Activated CD4-positive, alpha-beta T cell treated with anti-CD3 and anti-CD28 coated beads for 36 hours (primary cell): ENCODE measurements around the gene PSPH. TPM values are rescaled to one million over a fixed set of nuclear protein-coding genes. Genes with fewer than 3 reads are reported as not detected.
"Not testable (repeated sequence)": the region's sequence is repeated elsewhere in the genome, so short reads cannot be mapped to it uniquely, and the experiment has no call there.

ENCODE experiments used
- ATAC-seq: fragments of 200-7000 bp; cut with Tn5 transposase; one replicate; pipeline ENCODE4 v1.10.0; 2021; ENCODE audit warnings: mild to moderate bottlenecking, moderate library complexity
- CTCF ChIA-PET: fragments of 350-600 bp; sonication (Branson Sonifier 250); formaldehyde crosslinking; loops from one replicate; lab custom pipeline; 2021; ENCODE audit warnings: antibody characterized with exemption; lab: Charles Lee
- POLR2A ChIA-PET: fragments of 350-600 bp; sonication (Branson Sonifier 250); formaldehyde crosslinking; loops from one replicate; lab custom pipeline; 2021; ENCODE audit warnings: antibody characterized with exemption, inconsistent platforms; lab: Charles Lee
- DNase-seq: peaks from one replicate; pipeline ENCODE4 v3.0.0-alpha.2; 2020
- H3K27ac Mint-ChIP-seq: one replicate; pipeline ENCODE4 v1.8.0; 2021; ENCODE audit warnings: mixed read lengths
- H3K27me3 Mint-ChIP-seq: one replicate; pipeline ENCODE4 v1.8.0; 2021; ENCODE audit warnings: mixed read lengths
- H3K36me3 Mint-ChIP-seq: one replicate; pipeline ENCODE4 v1.8.0; 2021; ENCODE audit warnings: low read depth, mixed read lengths
- H3K4me1 Mint-ChIP-seq: one replicate; pipeline ENCODE4 v1.8.0; 2021; ENCODE audit warnings: mixed read lengths
- H3K4me3 Mint-ChIP-seq: one replicate; pipeline ENCODE4 v1.8.0; 2021; ENCODE audit warnings: mild to moderate bottlenecking, moderate library complexity, mixed read lengths
- H3K9me3 Mint-ChIP-seq: one replicate; pipeline ENCODE4 v1.8.0; 2021; ENCODE audit warnings: low read depth, mixed read lengths
- intact Hi-C, 2 experiments: fragments of 100-400 bp; cut with DNase I in 1 of 2; cut with micrococcal nuclease in 1 of 2; formaldehyde crosslinking; loops; one replicate each; pipeline versions ENCODE4 v1.14.2 to v1.15.1; 2022 to 2024; cut with DNase I, micrococcal nuclease
- total RNA-seq, 2 experiments: library from RNA; stranded (reverse); gene quantifications; one replicate each; pipeline ENCODE4 v1.2.3, GENCODE V29; 2021

Gene PSPH
- total RNA-seq, 2 experiments from 2014 or later, result 24.4 to 30.3 TPM

DNA sequence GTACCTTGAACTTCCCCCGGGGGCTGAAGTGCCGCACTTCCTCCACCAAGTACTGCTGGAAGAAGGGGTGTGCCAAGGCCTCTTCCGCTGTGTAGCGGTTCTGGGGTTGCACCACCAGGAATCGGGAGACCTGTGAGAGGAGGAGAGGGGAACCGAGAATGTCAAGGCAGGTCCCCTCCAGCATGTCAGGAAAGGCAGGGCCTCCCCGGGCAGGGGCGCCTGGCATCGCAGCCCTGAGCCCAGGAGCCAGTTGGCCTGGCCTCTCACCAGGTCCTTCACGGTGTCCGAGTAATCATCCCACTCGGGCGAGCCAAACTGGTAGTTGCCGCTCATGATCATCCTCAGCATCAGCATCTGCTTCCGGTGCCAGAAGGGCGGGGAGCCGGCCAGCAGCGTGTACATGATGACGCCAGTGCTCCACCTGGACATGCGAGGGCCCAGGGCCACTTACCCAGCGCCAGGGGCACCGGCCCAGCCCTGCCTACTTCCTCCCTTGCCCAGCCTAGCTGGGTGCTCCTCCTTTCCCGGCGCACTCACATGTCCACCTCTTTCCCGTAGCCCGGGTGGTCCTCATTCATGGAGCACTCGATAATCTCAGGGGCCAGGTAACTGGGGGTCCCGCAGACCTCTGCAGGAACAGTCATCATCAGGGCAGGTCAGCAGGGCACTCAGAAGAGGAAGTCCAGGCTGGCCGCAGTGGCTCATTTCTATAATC, 30.5 kb upstream of the PSPH start:
- ChIA-PET POLR2A (no interaction called here), CTCF (no interaction called here)

DNA sequence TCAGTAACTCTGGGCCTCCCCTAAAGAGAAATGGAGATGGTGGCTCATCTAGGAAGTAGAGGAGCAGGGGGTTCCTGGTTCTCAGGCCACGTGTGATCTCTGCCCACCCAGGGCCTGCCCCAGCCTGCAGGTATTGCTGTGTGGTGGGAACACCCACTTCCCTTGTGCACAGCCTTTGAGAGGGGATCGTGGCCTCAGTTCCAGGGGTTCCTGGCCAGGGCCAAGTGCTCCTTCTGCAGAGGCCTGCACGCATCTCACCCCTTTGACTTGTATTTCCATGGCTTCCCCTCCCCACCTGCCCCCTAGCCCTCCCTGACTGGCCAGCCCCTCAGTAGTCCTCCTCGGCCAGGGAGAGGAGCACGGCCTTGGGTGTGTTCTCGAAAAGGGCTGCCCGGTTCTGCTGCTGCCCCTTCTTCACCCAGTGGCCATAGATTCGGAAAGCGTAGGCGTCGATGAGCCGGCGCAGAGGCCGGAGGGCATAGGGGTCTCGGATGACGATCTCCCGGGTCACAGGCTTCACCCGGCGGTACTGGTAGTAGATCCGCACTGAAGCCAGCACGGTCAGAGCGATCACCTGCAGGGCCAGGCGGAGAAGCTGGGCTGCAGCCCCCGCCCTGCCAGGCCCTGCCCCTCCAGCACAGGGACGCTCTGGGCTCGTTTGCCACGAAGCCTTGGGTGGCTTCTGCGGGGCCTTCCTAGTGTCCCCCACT, 29.6 kb upstream of the PSPH start:
- ATAC-seq, CTCF ChIA-PET, POLR2A ChIA-PET, H3K4me1 Mint-ChIP-seq, H3K4me3 Mint-ChIP-seq, H3K27ac Mint-ChIP-seq, DNase-seq, intact Hi-C loops, H3K27me3 Mint-ChIP-seq, H3K9me3 Mint-ChIP-seq: not testable (repeated sequence)
- H3K36me3 Mint-ChIP-seq, result peaks cover 28% of the 10 kb centered on the region

More for the DNA sequence above, 30.5 kb upstream of the PSPH start:
- DNase-seq, result no peak
- no peaks in the 10 kb centered on the region for H3K4me1 Mint-ChIP-seq
- no peak for ATAC-seq
- no peaks in the 10 kb centered on the region for H3K9me3 Mint-ChIP-seq
- H3K27ac Mint-ChIP-seq, result no peak overlapping the region
- H3K36me3 Mint-ChIP-seq, result peaks cover 27% of the 10 kb centered on the region
- no peaks in the 10 kb centered on the region for H3K27me3 Mint-ChIP-seq
- no peak overlapping the region for H3K4me3 Mint-ChIP-seq
- intact Hi-C loops, result no loop called here

DNA sequence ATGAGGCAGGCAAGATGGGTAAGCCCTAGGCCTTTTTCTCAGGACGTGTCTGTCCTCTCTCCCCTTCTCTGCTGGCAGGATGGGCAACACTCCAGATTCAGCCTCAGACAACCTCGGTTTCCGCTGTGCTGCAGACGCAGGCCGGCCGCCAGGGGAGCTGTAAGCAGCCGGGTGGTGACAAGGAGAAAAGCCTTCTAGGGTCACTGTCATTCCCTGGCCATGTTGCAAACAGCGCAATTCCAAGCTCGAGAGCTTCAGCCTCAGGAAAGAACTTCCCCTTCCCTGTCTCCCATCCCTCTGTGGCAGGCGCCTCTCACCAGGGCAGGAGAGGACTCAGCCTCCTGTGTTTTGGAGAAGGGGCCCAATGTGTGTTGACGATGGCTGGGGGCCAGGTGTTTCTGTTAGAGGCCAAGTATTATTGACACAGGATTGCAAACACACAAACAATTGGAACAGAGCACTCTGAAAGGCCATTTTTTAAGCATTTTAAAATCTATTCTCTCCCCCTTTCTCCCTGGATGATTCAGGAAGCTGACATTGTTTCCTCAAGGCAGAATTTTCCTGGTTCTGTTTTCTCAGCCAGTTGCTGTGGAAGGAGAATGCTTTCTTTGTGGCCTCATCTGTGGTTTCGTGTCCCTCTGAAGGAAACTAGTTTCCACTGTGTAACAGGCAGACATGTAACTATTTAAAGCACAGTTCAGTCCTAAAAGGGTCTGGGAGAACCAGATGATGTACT, 28.4 kb upstream of the PSPH start:
- ATAC-seq (no peak), DNase-seq (no peak)
- Mint-ChIP-seq H3K4me3 (no peak overlapping the region), H3K36me3 (peaks cover 30% of the 10 kb centered on the region), H3K27ac (no peak overlapping the region), H3K9me3 (no peaks in the 10 kb centered on the region), H3K4me1 (no peaks in the 10 kb centered on the region), H3K27me3 (no peaks in the 10 kb centered on the region)
- ChIA-PET CTCF (interaction anchor here (0.9 kb wide), 1 partner anchor 9 kb away, joined by 3 read pairs; no protein-coding TSS in a partner anchor), POLR2A (interaction anchor here (1.1 kb wide), 1 partner anchor 25 kb away, joined by 3 read pairs; no protein-coding TSS in a partner anchor)
- intact Hi-C loops, result no loop called here

DNA sequence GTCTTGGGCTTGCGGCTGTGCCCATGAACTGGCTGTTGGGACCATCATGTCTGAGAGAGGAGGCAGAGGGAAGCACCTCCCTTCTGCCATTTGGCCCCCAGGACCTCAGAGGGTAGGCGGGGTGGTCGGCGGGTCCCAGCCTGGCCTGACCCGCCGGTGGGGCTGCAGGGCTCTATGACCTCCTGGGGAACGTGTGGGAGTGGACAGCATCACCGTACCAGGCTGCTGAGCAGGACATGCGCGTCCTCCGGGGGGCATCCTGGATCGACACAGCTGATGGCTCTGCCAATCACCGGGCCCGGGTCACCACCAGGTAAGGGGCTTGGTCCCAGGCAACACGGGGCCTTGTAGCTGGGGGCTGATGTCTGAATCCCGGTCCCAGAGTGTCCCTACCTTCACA, 27.0 kb upstream of the PSPH start:
- DNase-seq (no peak), ATAC-seq (no peak)
- peaks cover 6% of the 10 kb centered on the region for H3K4me1 Mint-ChIP-seq
- CTCF ChIA-PET, result no interaction called here
- H3K36me3 Mint-ChIP-seq, result peaks cover 35% of the 10 kb centered on the region
- no peak overlapping the region for H3K4me3 Mint-ChIP-seq
- intact Hi-C loops, result no loop called here
- POLR2A ChIA-PET, result interaction anchor here (1.1 kb wide), 1 partner anchor 26 kb away, joined by 3 read pairs; no protein-coding TSS in a partner anchor
- H3K9me3 Mint-ChIP-seq, result no peaks in the 10 kb centered on the region
- no peak overlapping the region for H3K27ac Mint-ChIP-seq
- no peaks in the 10 kb centered on the region for H3K27me3 Mint-ChIP-seq

DNA sequence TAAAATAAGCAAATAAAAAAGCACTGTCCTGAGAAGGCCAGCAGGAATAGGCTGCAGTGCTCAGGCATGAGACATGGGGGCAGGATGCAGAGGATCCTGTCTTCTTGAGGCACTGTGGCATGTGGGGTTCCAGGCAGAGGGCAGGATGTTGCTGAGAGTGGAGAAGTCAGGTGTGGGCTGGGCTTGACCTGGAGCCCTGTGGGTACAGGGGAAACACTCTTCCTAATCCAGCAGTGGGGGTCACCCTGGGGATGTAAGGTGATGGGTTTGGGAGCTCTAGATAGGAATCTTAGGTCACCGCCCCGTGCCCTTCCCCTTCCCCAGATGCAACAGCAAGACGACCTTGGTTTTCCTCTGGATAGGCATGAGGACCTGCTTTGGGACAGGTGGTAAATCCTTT, 26.4 kb upstream of the PSPH start:
- intact Hi-C loops, result no loop called here
- Mint-ChIP-seq H3K27me3 (no peaks in the 10 kb centered on the region), H3K9me3 (no peaks in the 10 kb centered on the region), H3K4me1 (peaks cover 6% of the 10 kb centered on the region), H3K4me3 (no peak overlapping the region), H3K27ac (no peak overlapping the region), H3K36me3 (peaks cover 40% of the 10 kb centered on the region)
- no peak for ATAC-seq
- ChIA-PET CTCF (interaction anchor here (0.7 kb wide), 1 partner anchor 653 kb away, joined by 3 read pairs; no protein-coding TSS in a partner anchor), POLR2A (no interaction called here)
- no peak for DNase-seq

DNA sequence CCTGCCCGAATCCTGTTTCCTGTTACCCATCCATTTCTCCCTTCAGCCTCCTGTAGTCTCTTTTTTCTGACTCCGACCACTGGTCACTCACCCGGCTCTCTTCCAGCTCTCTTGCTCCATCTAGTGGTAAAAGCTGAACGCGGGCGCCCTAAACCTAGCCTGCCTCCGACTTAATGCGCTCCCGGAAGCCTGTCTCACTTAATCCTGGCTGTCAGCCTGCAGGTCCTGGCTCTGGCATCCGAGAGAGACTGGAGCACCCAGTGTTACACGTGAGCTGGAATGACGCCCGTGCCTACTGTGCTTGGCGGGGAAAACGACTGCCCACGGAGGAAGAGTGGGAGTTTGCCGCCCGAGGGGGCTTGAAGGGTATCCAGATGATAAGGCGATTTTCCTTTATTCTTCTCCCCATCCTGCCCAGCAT, 23.1 kb upstream of the PSPH start:
- POLR2A ChIA-PET, result interaction anchor here (0.6 kb wide), 1 partner anchor 163 kb away, joined by 3 read pairs; no protein-coding TSS in a partner anchor
- peaks cover 6% of the 10 kb centered on the region for H3K4me1 Mint-ChIP-seq
- no peak overlapping the region for H3K4me3 Mint-ChIP-seq
- intact Hi-C loops, result loop anchor here (1.0 kb wide), 2 partner anchors 69 to 433 kb away; no protein-coding TSS in a partner anchor
- CTCF ChIA-PET, result interaction anchor here (0.6 to 6.3 kb wide), 15 partner anchors 9 to 748 kb away, joined by 3 to 41 read pairs (median 4); partner anchors contain the start of gene CHCHD2
- peak overlapping the region; percentile 11 for H3K27ac Mint-ChIP-seq
- peak; percentile 78 for DNase-seq
- no peaks in the 10 kb centered on the region for H3K27me3 Mint-ChIP-seq
- peak; percentile 88 for ATAC-seq
- H3K36me3 Mint-ChIP-seq, result peaks cover 39% of the 10 kb centered on the region
- H3K9me3 Mint-ChIP-seq, result no peaks in the 10 kb centered on the region

DNA sequence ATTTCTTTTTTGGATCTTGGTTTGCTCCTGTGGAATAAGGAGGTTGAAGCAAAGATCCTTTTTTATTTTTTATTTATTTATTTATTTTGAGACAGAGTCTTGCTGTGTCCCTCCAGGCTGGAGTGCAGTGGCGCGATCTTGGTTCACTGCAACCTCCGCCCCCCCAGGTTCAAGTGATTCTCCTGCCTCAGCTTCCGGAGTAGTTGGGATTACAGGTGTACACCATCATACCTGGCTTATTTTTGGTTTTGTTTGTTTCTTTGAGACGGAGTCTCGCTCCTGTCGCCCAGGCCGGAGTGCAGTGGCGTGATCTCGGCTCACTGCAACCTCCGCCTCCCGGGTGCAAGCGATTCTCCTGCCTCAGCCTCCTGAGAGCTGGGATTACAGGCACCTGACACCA, 15.1 kb upstream of the PSPH start:
- POLR2A ChIA-PET, H3K27ac Mint-ChIP-seq, intact Hi-C loops, H3K4me3 Mint-ChIP-seq, H3K27me3 Mint-ChIP-seq, H3K9me3 Mint-ChIP-seq, ATAC-seq, DNase-seq: not testable (repeated sequence)
- peaks cover 45% of the 10 kb centered on the region for H3K36me3 Mint-ChIP-seq
- H3K4me1 Mint-ChIP-seq, result peaks cover 28% of the 10 kb centered on the region
- CTCF ChIA-PET, result interaction anchor here (0.6 to 2.4 kb wide), 4 partner anchors 8 to 105 kb away, joined by 3 to 11 read pairs (median 5); partner anchors contain the start of genes CCT6A and PSPH

DNA sequence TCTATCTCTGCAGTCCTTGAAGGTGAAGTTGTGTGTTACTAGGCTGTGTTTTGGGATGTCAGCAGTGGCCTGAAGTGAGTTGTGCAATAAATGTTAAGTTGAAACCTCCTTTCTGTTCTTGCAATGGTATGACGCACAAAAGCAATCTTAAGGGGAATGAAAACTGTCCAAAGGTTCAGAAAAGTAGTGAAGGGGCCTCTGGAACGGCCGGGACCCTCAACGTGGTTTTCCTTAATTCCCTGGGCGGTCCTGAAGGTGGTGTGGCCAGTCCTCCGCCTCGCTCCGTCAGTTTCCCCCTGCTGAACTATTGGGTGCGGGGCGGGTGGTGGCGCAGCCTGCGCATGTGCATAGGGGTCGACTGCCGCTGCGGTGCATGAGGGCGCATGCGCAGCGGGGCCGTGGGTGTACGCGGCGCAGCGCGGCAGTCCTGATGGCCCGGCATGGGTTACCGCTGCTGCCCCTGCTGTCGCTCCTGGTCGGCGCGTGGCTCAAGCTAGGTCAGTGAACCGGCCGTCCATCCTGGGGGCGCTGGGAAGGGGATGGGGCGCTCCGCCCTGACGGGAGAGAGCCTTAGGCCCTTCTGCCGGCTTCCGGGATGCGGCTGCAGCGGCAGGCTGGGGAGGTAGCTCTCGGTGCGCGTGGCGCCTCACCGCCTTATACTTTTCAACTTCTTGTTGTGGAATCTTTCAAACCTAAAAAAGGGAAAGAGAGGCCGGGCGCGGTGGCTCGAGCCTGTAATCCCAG, 12.8 kb upstream of the PSPH start, which contains the start of gene SUMF2:
SUMF2 (plus strand) TSS at position 405 of the 744 bp plus-strand sequence; CDS start at position 431, 26 bp downstream.
- Mint-ChIP-seq H3K27ac (peak within 1 kb of the TSS; percentile 91), H3K4me3 (peak within 1 kb of the TSS; percentile 91), H3K27me3 (no peaks in the 10 kb centered on the region), H3K4me1 (peaks cover 45% of the 10 kb centered on the region), H3K9me3 (no peaks in the 10 kb centered on the region), H3K36me3 (peaks cover 54% of the 10 kb centered on the region)
- CTCF ChIA-PET, result interaction anchor here (0.7 to 1.7 kb wide), 5 partner anchors 8 to 57 kb away, joined by 3 to 6 read pairs (median 5); no protein-coding TSS in a partner anchor
- POLR2A ChIA-PET, result interaction anchor here (0.5 to 1.9 kb wide), 3 partner anchors 13 to 291 kb away, joined by 3 to 14 read pairs (median 4); partner anchors contain the start of genes CCT6A and PSPH
- intact Hi-C loops, result loop anchor here (1.0 to 2.0 kb wide), 7 partner anchors 13 to 699 kb away; partner anchors contain the start of genes CCT6A (in 2 of the 2), CHCHD2 (in 2 of the 2), PSPH (in 2 of the 2) and LANCL2 (in 1 of the 2)
- DNase-seq (peak; percentile 93), ATAC-seq (peak; percentile 91)

DNA sequence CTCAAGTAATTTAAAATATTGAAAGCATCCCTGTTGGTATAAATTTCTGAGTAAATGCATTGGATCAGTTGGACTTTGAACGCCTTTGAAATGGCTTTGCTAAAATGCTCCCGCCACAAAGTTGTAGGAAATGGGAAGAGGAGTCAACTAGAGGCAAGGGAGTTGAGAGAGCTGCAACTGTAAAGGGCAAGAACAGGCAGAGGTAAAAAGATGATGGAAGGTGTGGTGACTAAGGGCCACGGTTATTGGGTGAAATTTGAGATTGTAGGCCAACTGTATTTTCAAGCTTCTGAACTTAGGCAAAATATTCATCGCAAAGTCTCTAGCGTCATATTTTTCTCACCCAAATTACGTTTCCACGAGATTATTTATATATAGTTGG, 12.2 kb upstream of the PSPH start:
- POLR2A ChIA-PET, result interaction anchor here (0.6 kb wide), 1 partner anchor 24 kb away, joined by 3 read pairs; no protein-coding TSS in a partner anchor
- no peaks in the 10 kb centered on the region for H3K27me3 Mint-ChIP-seq
- ATAC-seq (no peak), DNase-seq (no peak)
- peak overlapping the region; percentile 91 for H3K27ac Mint-ChIP-seq
- H3K4me3 Mint-ChIP-seq, result peak overlapping the region; percentile 91
- H3K36me3 Mint-ChIP-seq, result peaks cover 53% of the 10 kb centered on the region
- CTCF ChIA-PET, result interaction anchor here (1.1 to 1.6 kb wide), 4 partner anchors 8 to 18 kb away, joined by 3 to 6 read pairs (median 4); partner anchors contain the start of genes CCT6A and PSPH
- H3K9me3 Mint-ChIP-seq, result no peaks in the 10 kb centered on the region
- H3K4me1 Mint-ChIP-seq, result peaks cover 49% of the 10 kb centered on the region
- intact Hi-C loops, result no loop called here

DNA sequence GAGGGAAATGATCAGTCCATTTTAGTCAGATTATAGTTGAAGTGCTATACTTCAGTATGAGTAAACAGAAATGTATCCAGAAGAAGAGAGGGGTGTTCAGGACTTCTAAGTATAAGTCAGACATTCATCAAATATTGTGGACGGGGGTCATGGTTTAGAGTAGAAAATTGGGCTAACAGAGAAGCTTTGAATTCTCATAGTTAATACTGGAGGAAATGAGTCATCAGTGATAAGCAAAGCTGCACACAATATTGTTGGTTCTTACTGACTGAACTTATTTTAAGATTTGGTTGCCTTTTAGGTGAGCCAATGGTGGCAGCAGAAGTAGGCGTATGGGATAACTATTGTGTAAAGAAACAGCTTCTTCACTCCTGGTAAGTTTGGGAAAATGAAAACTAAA, 11.1 kb upstream of the PSPH start:
- H3K27ac Mint-ChIP-seq, result peak overlapping the region; percentile 84
- peaks cover 61% of the 10 kb centered on the region for H3K36me3 Mint-ChIP-seq
- no peaks in the 10 kb centered on the region for H3K27me3 Mint-ChIP-seq
- H3K9me3 Mint-ChIP-seq, result no peaks in the 10 kb centered on the region
- peak overlapping the region; percentile 1 for H3K4me3 Mint-ChIP-seq
- DNase-seq (no peak), ATAC-seq (peak; percentile 30)
- intact Hi-C loops, result no loop called here
- CTCF ChIA-PET, result interaction anchor here (1.1 to 1.7 kb wide), 4 partner anchors 9 to 16 kb away, joined by 3 to 6 read pairs (median 4); partner anchors contain the start of genes CCT6A and PSPH
- H3K4me1 Mint-ChIP-seq, result peaks cover 53% of the 10 kb centered on the region
- POLR2A ChIA-PET, result interaction anchor here (0.6 kb wide), 1 partner anchor 36 kb away, joined by 3 read pairs; no protein-coding TSS in a partner anchor
